Pulmonary artery endothelial cell (primary cell): Measurements from ENCODE around the gene ID3. TPM values are rescaled to one million over a fixed set of nuclear protein-coding genes. Genes with fewer than 3 reads are reported as not detected.
A peak's percentile ranks its signal among the peaks of the same experiment; 100 is the strongest.
"Not testable (repeated sequence)": the region's sequence is repeated elsewhere in the genome, so short reads cannot be mapped to it uniquely, and the experiment has no call there.

Source experiments
- DNase-seq: peaks from one replicate; pipeline ENCODE4 v3.0.0-alpha.2; 2011; ENCODE audit warnings: low read depth, low spot score
- total RNA-seq: library from RNA; depleted of rRNA; stranded (reverse); fragments of >200 nt; gene quantifications from 2 replicates; pipeline ENCODE4 v1.2.3, GENCODE V29; 2014

The ID3 gene
- total RNA-seq, 1 donor from 2014 or later, result 189 TPM

GRCh38 chr1:23553231-23554126, 5.8 kb downstream of the ID3 start:
- DNase-seq, result no peak

DNA sequence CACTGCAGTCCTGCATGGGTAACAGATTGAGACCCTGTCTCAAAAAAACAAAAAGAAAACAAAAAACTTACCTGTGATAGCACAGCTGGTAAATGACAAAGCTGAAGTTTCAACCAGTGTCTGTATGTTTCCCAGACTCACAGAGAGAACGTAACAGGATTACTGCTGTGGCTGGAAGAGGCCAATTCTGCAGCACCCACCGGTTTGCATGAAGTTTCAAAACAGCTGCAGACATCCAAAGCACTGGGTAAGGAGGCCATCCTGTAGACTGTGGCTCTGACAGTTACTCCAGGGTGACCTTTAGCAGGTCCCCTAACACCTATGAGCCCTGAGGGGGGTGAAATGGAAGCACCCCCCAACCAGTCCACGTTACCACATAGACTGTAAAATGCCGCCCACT, 7.5 kb downstream of the ID3 start:
- DNase-seq, result no peak

DNA sequence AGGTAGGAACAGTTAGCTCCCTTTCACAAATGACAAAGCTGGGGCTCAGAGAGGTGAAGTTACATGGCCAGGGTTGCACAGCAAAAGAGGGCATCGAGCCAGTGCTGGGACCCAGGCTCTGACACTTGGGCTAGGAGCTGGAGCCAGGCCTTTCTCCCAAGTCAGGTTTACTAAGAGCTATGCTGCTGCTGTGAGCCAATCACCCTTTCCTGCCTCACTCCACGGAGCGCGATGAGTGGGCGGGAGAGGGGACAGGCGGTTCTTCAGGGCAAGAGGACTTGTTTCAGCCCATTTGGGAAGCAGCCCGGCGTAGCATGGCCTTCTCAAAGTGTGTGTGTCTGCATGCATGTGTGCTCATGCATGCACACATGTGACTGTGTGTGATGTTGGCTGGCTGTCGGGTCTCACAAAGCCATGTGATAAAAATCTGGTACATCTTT, 10.6 kb downstream of the ID3 start:
- no peak for DNase-seq

GRCh38 chr1:23546897-23547584, 12.3 kb downstream of the ID3 start:
- no peak for DNase-seq

DNA sequence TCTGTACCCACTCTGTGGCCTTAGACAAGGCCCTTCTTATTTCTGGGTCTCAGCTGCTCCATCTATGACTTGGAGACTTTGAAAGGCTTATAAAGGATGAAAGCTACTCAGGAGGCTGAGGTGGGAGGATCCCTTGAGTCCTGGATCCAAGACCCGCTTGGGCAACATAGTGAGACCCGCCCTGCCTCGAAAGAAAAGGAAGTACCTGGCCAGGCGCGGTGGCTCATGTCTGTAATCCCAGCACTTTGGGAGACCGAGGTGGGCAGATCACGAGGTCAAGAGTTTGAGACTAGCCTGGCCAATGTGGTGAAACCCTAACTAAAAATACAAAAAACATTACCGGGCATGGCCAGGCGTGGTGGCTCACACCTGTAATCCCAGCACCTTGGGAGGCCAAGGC, 13.4 kb downstream of the ID3 start:
- no peak for DNase-seq

DNA sequence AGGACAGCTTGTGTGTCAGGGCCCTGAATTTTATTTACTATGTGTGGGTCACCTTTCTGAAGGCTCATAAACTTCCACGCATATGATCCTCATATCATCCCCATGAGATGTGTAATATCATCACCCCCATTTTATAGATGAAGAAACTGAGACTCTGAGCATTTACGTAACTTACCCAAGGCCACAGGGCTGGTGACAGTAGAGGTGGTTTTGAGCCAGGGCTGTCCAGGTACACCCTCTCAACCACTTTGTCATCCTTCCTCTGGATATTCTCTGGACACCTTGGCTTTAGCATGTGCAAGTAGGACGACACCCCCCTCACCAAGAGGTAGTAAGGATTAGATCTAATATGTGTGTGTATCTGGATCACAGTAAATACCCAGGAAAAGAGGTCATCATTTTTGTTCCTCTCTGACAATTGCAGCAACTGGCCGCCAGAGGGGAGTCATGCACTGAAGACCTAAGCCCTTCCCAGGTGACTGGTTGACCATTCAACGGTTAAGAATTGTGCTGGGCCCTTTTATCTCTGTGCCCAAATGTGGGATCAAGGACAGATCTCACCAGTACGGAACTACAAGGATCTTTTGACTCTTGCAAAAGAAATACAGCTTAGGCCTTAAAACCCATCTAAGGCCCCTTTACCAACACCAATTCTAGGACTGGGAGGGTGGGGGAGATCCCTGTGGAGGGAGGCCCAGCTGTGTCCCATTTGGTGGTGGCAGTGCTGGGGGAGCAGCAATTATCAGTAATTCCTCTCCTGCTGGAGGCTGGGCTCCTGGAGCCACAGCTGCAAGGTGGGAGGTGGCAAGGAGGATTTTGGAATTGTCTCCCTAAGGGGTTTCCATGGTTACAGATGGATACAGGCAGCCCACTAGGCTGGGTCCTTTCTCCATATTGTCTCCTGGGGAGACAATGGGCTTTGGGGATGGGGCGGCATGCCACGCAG, 14.6 kb downstream of the ID3 start:
- no peak for DNase-seq

GRCh38 chr1:23543707-23544443, 15.4 kb downstream of the ID3 start:
- no peak for DNase-seq

DNA sequence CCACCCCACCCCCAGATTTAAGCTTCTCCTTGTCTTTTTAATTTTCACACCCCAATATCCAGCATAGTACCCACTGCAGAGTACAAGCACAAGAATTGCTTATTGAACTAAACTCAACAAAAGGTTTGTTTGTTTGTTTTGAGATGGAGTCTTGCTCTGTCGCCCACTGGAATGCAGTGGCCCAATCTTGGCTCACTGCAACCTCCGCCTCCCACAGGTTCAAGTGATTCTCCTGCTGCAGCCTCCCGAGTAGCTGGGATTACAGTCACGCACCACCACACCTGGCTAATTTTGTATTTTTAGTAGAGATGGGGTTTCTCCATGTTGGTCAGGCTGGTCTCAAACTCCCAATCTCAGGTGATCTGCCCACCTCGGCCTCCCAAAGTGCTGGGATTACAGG, 16.4 kb downstream of the ID3 start:
- not testable (repeated sequence) for DNase-seq

- DNase-seq, result peak; percentile 71
These were observed 19.5 kb downstream of the ID3 start for GRCh38 chr1:23539698-23540266.

- no peak for DNase-seq
These were observed 21.9 kb downstream of the ID3 start for GRCh38 chr1:23537296-23537973.

GRCh38 chr1:23533246-23534023, 25.9 kb downstream of the ID3 start:
- DNase-seq, result no peak

DNA sequence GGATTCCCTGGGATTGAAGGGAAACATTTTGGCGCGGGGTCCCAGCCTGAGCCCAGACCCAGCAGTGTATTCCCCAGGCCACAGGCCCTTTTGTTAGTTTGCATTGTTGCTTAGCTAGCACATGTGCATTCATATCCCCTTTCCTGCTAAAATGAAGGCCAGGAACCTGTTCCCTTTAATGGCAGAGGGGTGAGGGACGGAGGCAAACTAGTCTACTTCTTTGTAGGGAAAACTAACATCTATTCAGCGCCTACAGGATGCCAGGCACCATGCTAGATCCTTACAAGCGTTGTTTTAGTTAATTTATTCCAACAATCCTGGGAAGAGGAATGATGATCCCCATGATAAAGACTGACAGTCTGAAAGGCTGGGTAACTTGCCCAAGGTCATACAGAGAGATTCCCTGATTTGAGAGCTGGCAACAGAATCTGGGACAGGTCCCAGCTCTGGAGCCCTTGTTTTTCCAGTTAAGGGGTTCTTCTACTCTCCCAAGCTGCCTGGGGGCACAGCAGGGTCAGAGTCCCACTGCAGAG, 27.7 kb downstream of the ID3 start:
- DNase-seq, result no peak

GRCh38 chr1:23530747-23531561, 28.3 kb downstream of the ID3 start, which contains the start of gene E2F2:
Gene E2F2 (minus strand): TSS chr1:23531233. CDS start chr1:23530793, 440 bp downstream.
- no peak for DNase-seq

- DNase-seq, result no peak
These were observed 29.1 kb downstream of the ID3 start for GRCh38 chr1:23530087-23530746.

DNA sequence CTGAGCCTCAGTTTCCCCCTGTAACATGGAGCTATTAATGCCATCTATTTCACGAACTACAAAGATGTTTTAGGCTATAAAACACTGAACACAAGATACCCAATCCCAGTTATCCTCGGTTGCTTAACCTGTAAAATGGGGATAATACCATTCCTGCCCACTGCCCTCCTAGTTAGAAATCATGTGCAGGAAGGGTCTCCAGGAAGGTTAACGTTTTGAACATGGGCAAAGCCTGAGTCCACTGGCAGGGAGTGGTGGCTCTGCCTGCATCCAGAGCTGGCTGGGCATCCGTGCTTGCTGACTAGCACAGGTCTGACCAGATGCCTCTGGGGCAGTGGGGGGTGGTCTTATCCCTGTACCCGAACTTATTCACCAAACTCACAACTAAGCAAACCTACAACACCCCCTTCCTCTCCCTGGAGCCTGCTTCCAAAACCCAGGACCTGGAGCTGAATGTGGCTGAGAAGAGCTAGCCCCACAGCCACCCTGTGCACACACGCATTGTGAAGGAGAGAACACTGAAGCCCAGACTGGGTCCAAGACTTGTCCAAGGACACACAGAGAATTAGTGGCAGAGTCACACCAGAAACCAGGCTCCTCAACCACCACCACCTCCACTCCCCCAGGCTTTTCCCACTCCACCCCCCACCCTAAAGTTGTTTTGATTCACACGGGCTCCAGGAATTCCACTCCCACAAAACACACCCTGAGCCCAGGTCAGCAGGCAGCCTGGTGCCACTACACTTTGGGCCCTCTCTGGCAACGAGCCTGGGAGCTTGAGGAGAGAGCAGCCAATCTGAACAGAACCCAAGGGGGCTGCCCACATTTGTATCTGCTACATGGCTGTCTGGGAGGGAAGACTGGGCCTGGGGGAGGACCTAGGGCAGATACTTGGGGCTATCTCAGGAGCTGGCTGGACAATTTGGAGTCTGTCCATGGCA, 29.9 kb downstream of the ID3 start:
- no peak for DNase-seq
